H1 (cell line): ENCODE data around the gene RFFL. TPM values are rescaled to one million over a fixed set of nuclear protein-coding genes. Genes with fewer than 3 reads are reported as not detected.

Experiments used
- CTCF ChIA-PET: fragments of 300-600 bp; sonication (Branson Sonifier 250); formaldehyde crosslinking; loops from one replicate; lab custom pipeline; 2021; ENCODE audit not compliant: partially characterized antibody; lab: Charles Lee
- POLR2A ChIA-PET: fragments of 300-600 bp; sonication (Branson Sonifier 250); formaldehyde crosslinking; loops from one replicate; lab custom pipeline; 2021; ENCODE audit warnings: inconsistent platforms; ENCODE audit not compliant: partially characterized antibody; lab: Charles Lee
- DNase-seq, 2 experiments: peaks; one replicate each; pipeline versions ENCODE4 v3.0.0 to v3.0.0-alpha.2; 2010 to 2022; ENCODE audit warnings: low spot score in 2 of 2, low read depth in 1 of 2, mixed read lengths in 1 of 2
- FAIRE-seq: peaks from 2 replicates; lab custom pipeline; 2011; peaks lifted over from hg19 to GRCh38; lab: Jason Lieb, UNC
- H2AFZ ChIP-seq: 2 replicates; pipeline ENCODE4 v1.8.1; 2012; ENCODE audit warnings: low read length, inconsistent platforms
- H2AK5ac ChIP-seq: 2 replicates; pipeline ENCODE4 v1.6.1; 2013; ENCODE audit warnings: low read depth, low read length
- H2BK120ac ChIP-seq: replicated peaks from 2 replicates; pipeline ENCODE3; 2013; ENCODE audit warnings: low read depth, low read length, inconsistent platforms
- H2BK12ac ChIP-seq: 2 replicates; pipeline ENCODE4 v1.6.1; 2013; ENCODE audit warnings: low read depth, low read length
- H2BK15ac ChIP-seq: 2 replicates; pipeline ENCODE4 v1.6.1; 2013; ENCODE audit warnings: low read length
- H2BK20ac ChIP-seq: 2 replicates; pipeline ENCODE4 v1.6.1; 2013; ENCODE audit warnings: low read length
- H2BK5ac ChIP-seq: 2 replicates; pipeline ENCODE4 v1.6.1; 2013; ENCODE audit warnings: low read depth, low read length
- H3K14ac ChIP-seq: 2 replicates; pipeline ENCODE4 v1.6.1; 2013; ENCODE audit warnings: inconsistent platforms; ENCODE audit not compliant: insufficient read length
- H3K18ac ChIP-seq: 2 replicates; pipeline ENCODE4 v1.6.1; 2013; ENCODE audit warnings: low read length; ENCODE audit errors: extremely low read depth
- H3K23ac ChIP-seq: 2 replicates; pipeline ENCODE4 v1.6.1; 2013; ENCODE audit warnings: inconsistent platforms; ENCODE audit not compliant: insufficient read length
- H3K23me2 ChIP-seq: 2 replicates; pipeline ENCODE4 v1.6.1; 2013; ENCODE audit warnings: low read depth, low read length
- H3K27ac ChIP-seq: 2 replicates; pipeline ENCODE4 v1.6.1; 2011; ENCODE audit warnings: low read depth, low read length, inconsistent platforms
- H3K27me3 ChIP-seq, 4 experiments: replicated peaks in 1 of 4; 1 replicate in 1 of 4; 2 replicates in 3 of 4; pipeline versions ENCODE4 v1.6.1 to v1.8.1; 2011 to 2013; ENCODE audit warnings: low read length in 3 of 4, mild to moderate bottlenecking in 3 of 4, inconsistent platforms in 2 of 4, mixed read lengths in 2 of 4, moderate library complexity in 1 of 4; ENCODE audit not compliant: control insufficient read depth in 3 of 4, insufficient read depth in 3 of 4; ENCODE audit errors: extremely low read depth in 1 of 4
- H3K36me3 ChIP-seq, 4 experiments: 2 replicates each; pipeline versions ENCODE4 v1.6.1 to v1.8.1; 2011 to 2013; ENCODE audit warnings: mild to moderate bottlenecking in 4 of 4, low read length in 3 of 4, moderate library complexity in 2 of 4, control low read depth in 1 of 4, inconsistent platforms in 1 of 4; ENCODE audit not compliant: insufficient read depth in 4 of 4, control insufficient read depth in 2 of 4
- H3K4ac ChIP-seq: replicated peaks from 2 replicates; pipeline ENCODE3; 2013; ENCODE audit warnings: low read length, low read depth, mixed read lengths, inconsistent platforms; ENCODE audit not compliant: insufficient read length
- H3K4me1 ChIP-seq, 4 experiments: replicated peaks in 1 of 4; 1 replicate in 1 of 4; 2 replicates in 3 of 4; pipeline versions ENCODE4 v1.6.1 to v1.8.1; 2011 to 2013; ENCODE audit warnings: low read length in 3 of 4, inconsistent platforms in 2 of 4, mixed read lengths in 1 of 4; ENCODE audit not compliant: insufficient read depth in 4 of 4, control insufficient read depth in 3 of 4
- H3K4me2 ChIP-seq, 2 experiments: 2 replicates each; pipeline versions ENCODE4 v1.6.1 to v1.8.1; 2011 to 2013; ENCODE audit warnings: low read depth in 2 of 2, low read length in 2 of 2, control low read depth in 1 of 2, inconsistent platforms in 1 of 2, mild to moderate bottlenecking in 1 of 2; ENCODE audit not compliant: insufficient read depth in 1 of 2
- H3K4me3 ChIP-seq, 4 experiments: fragments of 200-600, 300-600 bp in 1 of 4; sonication (generic), shearing (Covaris generic), sonication (Bioruptor Twin) in 1 of 4; 2 replicates each; pipeline versions ENCODE4 v1.5.1 to v1.8.1; 2011 to 2016; ENCODE audit warnings: low read length in 4 of 4, low read depth in 3 of 4, control low read depth in 2 of 4, inconsistent platforms in 2 of 4, mild to moderate bottlenecking in 2 of 4, mixed read lengths in 1 of 4, moderate library complexity in 1 of 4; ENCODE audit not compliant: insufficient read depth in 2 of 4; ENCODE audit errors: extremely low read depth in 1 of 4
- H3K56ac ChIP-seq: replicated peaks from 2 replicates; pipeline ENCODE3; 2013; ENCODE audit warnings: low read depth, mild to moderate bottlenecking, mixed read lengths, low read length, inconsistent platforms; ENCODE audit not compliant: insufficient read length
- H3K79me1 ChIP-seq: 2 replicates; pipeline ENCODE4 v1.6.1; 2013; ENCODE audit warnings: low read depth, low read length, control low read depth
- H3K79me2 ChIP-seq, 2 experiments: 2 replicates each; pipeline versions ENCODE4 v1.6.1 to v1.8.1; 2012 to 2013; ENCODE audit warnings: low read length in 2 of 2, mild to moderate bottlenecking in 2 of 2, inconsistent platforms in 1 of 2; ENCODE audit not compliant: insufficient read depth in 2 of 2, control insufficient read depth in 1 of 2
- H3K9ac ChIP-seq, 4 experiments: replicated peaks in 1 of 4; 1 replicate in 1 of 4; 2 replicates in 3 of 4; pipeline versions ENCODE4 v1.6.1 to v1.8.1; 2011 to 2013; ENCODE audit warnings: low read depth in 3 of 4, low read length in 3 of 4, control low read depth in 2 of 4, mild to moderate bottlenecking in 2 of 4, moderate library complexity in 2 of 4, inconsistent platforms in 1 of 4; ENCODE audit errors: extremely low read depth in 1 of 4
- H3K9me3 ChIP-seq, 2 experiments: 2 replicates each; pipeline versions ENCODE4 v1.6.1 to v1.8.1; 2012 to 2013; ENCODE audit warnings: mild to moderate bottlenecking in 2 of 2, moderate library complexity in 2 of 2, control low read depth in 1 of 2, inconsistent platforms in 1 of 2, low read depth in 1 of 2, low read length in 1 of 2, mixed read lengths in 1 of 2; ENCODE audit not compliant: insufficient read depth in 2 of 2
- H4K20me1 ChIP-seq, 2 experiments: replicated peaks in 1 of 2; 2 replicates each; pipeline versions ENCODE3 to v1.8.1; 2011 to 2013; ENCODE audit warnings: inconsistent platforms in 2 of 2, low read length in 2 of 2, mild to moderate bottlenecking in 1 of 2; ENCODE audit not compliant: insufficient read depth in 2 of 2, control insufficient read depth in 1 of 2
- H4K5ac ChIP-seq: 2 replicates; pipeline ENCODE4 v1.6.1; 2013; ENCODE audit warnings: low read length, low read depth, mixed read lengths, inconsistent platforms; ENCODE audit not compliant: insufficient read length
- H4K8ac ChIP-seq: 2 replicates; pipeline ENCODE4 v1.8.0; 2013; ENCODE audit warnings: mild to moderate bottlenecking, moderate library complexity, low read length, inconsistent platforms; ENCODE audit not compliant: insufficient read depth; ENCODE audit errors: extremely low read depth
- H4K91ac ChIP-seq: replicated peaks from 2 replicates; pipeline ENCODE3; 2013; ENCODE audit warnings: low read length, mixed read lengths, inconsistent platforms; ENCODE audit not compliant: insufficient read length
- ZNF274 ChIP-seq: IDR thresholded peaks from 2 replicates; pipeline ENCODE4 v1.7.0; 2012; ENCODE audit warnings: low read length, borderline replicate concordance; ENCODE audit errors: extremely low read depth
- WGBS, 2 experiments: shearing (Covaris generic) in 1 of 2; methylation state at CpG; one replicate each; pipeline versions ENCODE4 v1.1.6 to v1.1.7; 2013 to 2015; ENCODE audit warnings: low lambda C conversion rate in 2 of 2, mixed read lengths in 2 of 2, inconsistent platforms in 1 of 2, low coverage in 1 of 2, missing lambda C conversion rate in 1 of 2; ENCODE audit not compliant: insufficient replicate concordance in 2 of 2, insufficient coverage in 1 of 2, insufficient read length in 1 of 2; ENCODE audit errors: extremely low coverage in 1 of 2, missing lambda C conversion rate in 1 of 2; 5-methylcytosine and 5-hydroxymethylcytosine counted together
- polyA plus RNA-seq, 7 experiments: library from polyadenylated mRNA; depleted of rRNA in 3 of 7; stranded (reverse) in 5 of 7; unstranded in 2 of 7; fragments of >200 nt in 5 of 7; fragments of 200-250 nt in 2 of 7; gene quantifications; 1 replicate in 5 of 7; 2 replicates in 1 of 7; 4 replicates in 1 of 7; pipeline versions ENCODE4 v1.2.1 to v1.2.3, GENCODE V29; 2011 to 2013; ENCODE audit warnings: missing spikeins in 2 of 7, mixed read lengths in 2 of 7
- total RNA-seq: library from RNA; stranded (reverse); fragmentation: NEBNext Ultra II Directional; extraction: Animal tissue kit (Norgen Biotek cat#: 25700); gene quantifications from 2 replicates; pipeline ENCODE4 v1.2.1, GENCODE V29; 2021

The RFFL gene
- total and polyA plus RNA-seq, 2 of the 8 experiments (the other 6 are each of a cell fraction or from before 2014, with no cell fraction given), result 14.0 to 24.5 TPM

- peaks cover 53 to 86% (median 82%) of the 10 kb centered on the region in 4 experiments for H3K36me3 ChIP-seq
- no peak overlapping the region for H3K4me3 ChIP-seq
Observed at GRCh38 chr17:34999456-34999855, 64.1 kb downstream of the RFFL start.

More at GRCh38 chr17:34999456-34999855, 64.1 kb downstream of the RFFL start:
- H3K23ac ChIP-seq, result no peak overlapping the region
- H2BK20ac ChIP-seq, result no peak overlapping the region
- no peak overlapping the region for H3K56ac ChIP-seq
- H3K79me2 ChIP-seq, result no peaks in the 10 kb centered on the region
- H2BK15ac ChIP-seq, result no peak overlapping the region
- H3K4me1 ChIP-seq, result no peaks in the 10 kb centered on the region
- no peak overlapping the region for H3K4me2 ChIP-seq
- H3K79me1 ChIP-seq, result no peaks in the 10 kb centered on the region
- H3K4ac ChIP-seq, result no peak overlapping the region
- H3K9ac ChIP-seq, result no peak overlapping the region
- DNase-seq, result no peak
- POLR2A ChIA-PET, result interaction anchor here (0.7 to 5.3 kb wide), 4 partner anchors 8 to 99 kb away, joined by 3 to 26 read pairs (median 8); no protein-coding TSS in a partner anchor
- H3K18ac ChIP-seq, result no peak overlapping the region
- H2AFZ ChIP-seq, result no peak overlapping the region
- CTCF ChIA-PET, result interaction anchor here (0.9 to 5.2 kb wide), 9 partner anchors 10 to 152 kb away, joined by 3 to 43 read pairs (median 4); partner anchors contain the start of gene RAD51D
- no peaks in the 10 kb centered on the region for H3K23me2 ChIP-seq
- H3K14ac ChIP-seq, result no peak overlapping the region
- no peak overlapping the region for H3K27ac ChIP-seq
- no peak overlapping the region for H4K8ac ChIP-seq
- H4K20me1 ChIP-seq, result peaks cover 7 to 8% of the 10 kb centered on the region in 2 experiments
- no peak for FAIRE-seq
- H3K9me3 ChIP-seq, result no peaks in the 10 kb centered on the region
- H2BK12ac ChIP-seq, result no peak overlapping the region
- no peak for TF ChIP-seq ZNF274
- no peak overlapping the region for H2AK5ac ChIP-seq
- H2BK120ac ChIP-seq, result no peak overlapping the region
- no peak overlapping the region for H4K91ac ChIP-seq
- WGBS, 2 experiments, result 93% methylated on average over 2 of the region's 2 CpGs; no CpG with 5 or more reads in 1 of the 2 experiments
- no peak overlapping the region for H2BK5ac ChIP-seq
- H4K5ac ChIP-seq, result no peak overlapping the region
- H3K27me3 ChIP-seq, result no peaks in the 10 kb centered on the region
